ENCODE measurements around the gene UBE2R2.

DNA sequence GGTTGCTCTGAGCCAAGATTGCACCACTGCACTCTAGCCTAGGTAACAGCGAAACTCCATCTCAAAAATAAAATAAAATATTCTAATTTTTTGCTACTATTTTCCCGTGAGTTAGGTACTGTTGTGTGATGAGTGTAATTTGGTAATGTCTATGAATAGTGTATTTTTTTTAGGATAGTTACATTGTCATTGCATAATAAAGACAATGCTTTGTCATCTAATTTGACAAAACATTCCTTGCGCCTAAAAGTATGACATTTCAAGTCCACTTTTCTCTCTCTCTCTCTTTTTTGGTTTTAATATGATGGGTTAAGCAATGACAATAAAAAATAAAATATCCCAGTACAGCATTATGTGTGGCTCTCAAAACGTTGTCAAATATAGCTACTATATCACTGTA lies 29.3 kb downstream of the UBE2R2 start:
- TF ChIP-seq, protein P1, sequence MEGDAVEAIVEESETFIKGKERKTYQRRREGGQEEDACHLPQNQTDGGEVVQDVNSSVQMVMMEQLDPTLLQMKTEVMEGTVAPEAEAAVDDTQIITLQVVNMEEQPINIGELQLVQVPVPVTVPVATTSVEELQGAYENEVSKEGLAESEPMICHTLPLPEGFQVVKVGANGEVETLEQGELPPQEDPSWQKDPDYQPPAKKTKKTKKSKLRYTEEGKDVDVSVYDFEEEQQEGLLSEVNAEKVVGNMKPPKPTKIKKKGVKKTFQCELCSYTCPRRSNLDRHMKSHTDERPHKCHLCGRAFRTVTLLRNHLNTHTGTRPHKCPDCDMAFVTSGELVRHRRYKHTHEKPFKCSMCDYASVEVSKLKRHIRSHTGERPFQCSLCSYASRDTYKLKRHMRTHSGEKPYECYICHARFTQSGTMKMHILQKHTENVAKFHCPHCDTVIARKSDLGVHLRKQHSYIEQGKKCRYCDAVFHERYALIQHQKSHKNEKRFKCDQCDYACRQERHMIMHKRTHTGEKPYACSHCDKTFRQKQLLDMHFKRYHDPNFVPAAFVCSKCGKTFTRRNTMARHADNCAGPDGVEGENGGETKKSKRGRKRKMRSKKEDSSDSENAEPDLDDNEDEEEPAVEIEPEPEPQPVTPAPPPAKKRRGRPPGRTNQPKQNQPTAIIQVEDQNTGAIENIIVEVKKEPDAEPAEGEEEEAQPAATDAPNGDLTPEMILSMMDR (conservative IDR thresholded peaks at IDR 0.05): no peak
- no peak for TF ChIP-seq ZFX (IDR thresholded peaks at IDR 0.05)

Measured in C4-2B (cell line).